HG03432 (cell line): ENCODE results near the gene MYO1F.
"Not testable (repeated sequence)": the region's sequence is repeated elsewhere in the genome, so short reads cannot be mapped to it uniquely, and the experiment has no call there.

Experiments used
- ATAC-seq: cut with Tn5 transposase; IDR thresholded peaks from one replicate; pipeline ENCODE4 v1.9.1; 2021; ENCODE audit warnings: mild to moderate bottlenecking, moderate library complexity; ENCODE audit not compliant: unreplicated experiment

The MYO1F gene

GRCh38 chr19:8519388-8519787, 57.9 kb downstream of the MYO1F start:
- no peak for ATAC-seq

- ATAC-seq: no peak
Measured at GRCh38 chr19:8518536-8518935, 58.7 kb downstream of the MYO1F start.

GRCh38 chr19:8517551-8518442, 59.4 kb downstream of the MYO1F start:
- ATAC-seq: no peak

DNA sequence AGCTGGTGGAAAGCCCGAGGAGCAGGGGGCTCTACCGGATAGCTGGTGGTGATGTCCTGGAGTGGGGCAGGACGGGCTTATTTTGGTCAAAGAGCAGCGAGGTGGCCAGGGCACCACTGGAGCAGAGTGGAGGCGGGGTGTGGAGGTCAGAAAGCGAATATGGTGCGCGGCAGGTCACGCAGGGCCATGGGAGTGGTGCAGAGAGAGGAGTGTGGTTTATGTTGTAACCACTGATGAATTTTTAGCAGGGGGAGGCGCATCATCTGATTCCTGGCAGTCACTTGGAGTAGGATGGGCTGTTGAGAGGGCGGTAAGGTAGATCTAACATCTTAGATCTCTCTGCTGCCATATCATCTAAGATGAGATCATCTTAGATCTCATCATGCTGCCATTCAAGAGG, 61.9 kb downstream of the MYO1F start:
- no peak for ATAC-seq

DNA sequence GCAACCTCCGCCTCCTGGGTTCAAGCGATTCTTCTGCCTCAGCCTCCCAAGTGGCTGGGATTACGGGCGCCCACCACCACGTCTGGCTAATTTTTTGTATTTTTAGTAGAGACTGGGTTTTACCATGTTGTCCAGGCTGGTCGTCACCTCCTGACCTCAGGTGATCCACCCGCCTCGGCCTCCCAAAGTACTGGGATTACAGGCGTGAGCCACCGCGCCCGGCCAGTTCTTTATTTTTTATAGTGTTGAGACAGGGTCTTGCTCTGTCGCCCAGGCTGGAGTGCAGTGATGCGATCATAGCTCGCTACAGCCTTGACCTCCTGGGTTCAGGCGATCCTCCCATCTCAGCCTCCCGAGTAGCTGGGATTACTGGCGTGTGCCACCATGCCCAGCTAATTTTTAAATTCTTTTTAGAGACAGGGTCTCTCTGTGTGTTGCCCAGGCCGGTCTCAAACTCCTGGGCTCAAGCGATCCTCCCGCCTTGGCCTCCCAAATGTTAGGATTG, 62.7 kb downstream of the MYO1F start:
- ATAC-seq: not testable (repeated sequence)

- ATAC-seq: peak; percentile 85
Measured at GRCh38 chr19:8513687-8514504, 63.3 kb downstream of the MYO1F start, which contains the start of gene ZNF414. Gene ZNF414, minus strand, starts transcription at chr19:8514167. Its CDS starts 121 bp downstream, at chr19:8514046.

DNA sequence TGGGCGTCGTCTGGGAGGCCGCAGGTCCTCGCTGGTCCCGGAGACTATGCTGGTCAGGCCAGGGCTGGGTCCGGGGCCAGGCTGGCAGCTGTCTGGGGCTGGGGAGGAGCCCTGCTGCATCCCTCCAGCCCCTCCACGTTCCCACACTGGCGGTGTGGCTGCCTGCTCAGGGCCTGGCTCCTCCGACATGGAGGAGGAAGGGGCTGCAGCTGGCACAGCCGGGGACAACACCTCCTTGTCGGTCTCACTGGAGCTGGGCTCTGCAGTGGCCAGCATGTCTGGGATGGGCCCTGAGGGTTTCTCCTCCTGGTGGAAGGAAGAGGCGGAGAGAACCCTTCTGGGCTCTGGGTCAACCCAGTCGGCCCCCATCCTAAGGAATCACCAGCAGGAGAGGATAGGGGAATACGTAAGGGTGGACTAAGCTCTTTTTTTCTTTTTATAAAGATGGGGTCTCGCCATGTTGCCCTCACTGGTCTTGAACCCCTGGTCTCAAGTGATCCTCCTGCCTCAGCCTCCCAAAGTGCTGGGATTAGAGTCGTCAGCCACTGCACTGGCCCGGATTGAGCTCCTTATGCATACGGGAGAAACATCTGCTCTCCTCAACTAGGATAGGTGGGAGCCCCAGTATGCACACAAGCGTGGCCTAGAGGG, 64.1 kb downstream of the MYO1F start:
- no peak for ATAC-seq

GRCh38 chr19:8512115-8512967, 64.9 kb downstream of the MYO1F start:
- no peak for ATAC-seq

- ATAC-seq: no peak
Measured at GRCh38 chr19:8511573-8512101, 65.6 kb downstream of the MYO1F start.

DNA sequence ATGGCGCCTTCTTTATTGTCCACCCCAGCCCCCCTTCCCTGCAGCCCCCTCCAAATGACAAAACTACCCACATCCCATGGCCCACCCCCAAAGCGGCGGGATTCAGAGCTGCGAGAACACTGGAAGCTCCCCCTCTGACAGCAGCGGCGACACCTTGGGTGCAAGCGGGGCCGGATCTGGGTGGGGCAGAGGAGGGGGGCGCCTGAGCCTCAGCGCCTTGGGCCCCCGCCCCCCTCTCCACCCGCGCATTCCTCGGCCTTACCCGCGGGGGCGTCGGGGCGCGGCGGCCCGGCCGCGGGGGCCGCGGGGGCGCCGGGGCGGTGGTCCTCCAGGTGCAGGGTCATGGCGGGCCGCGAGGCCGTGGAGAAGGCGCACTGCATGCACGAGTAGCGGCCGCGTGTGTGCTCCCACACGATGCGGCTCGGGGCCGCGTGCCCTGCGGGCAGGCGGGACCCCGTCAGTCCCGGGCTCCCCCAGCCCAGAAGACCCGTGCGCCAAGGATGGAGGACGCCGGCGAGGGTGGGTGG, 66.6 kb downstream of the MYO1F start:
- no peak for ATAC-seq

- ATAC-seq: no peak
Measured at GRCh38 chr19:8506402-8506957, 70.8 kb downstream of the MYO1F start.

DNA sequence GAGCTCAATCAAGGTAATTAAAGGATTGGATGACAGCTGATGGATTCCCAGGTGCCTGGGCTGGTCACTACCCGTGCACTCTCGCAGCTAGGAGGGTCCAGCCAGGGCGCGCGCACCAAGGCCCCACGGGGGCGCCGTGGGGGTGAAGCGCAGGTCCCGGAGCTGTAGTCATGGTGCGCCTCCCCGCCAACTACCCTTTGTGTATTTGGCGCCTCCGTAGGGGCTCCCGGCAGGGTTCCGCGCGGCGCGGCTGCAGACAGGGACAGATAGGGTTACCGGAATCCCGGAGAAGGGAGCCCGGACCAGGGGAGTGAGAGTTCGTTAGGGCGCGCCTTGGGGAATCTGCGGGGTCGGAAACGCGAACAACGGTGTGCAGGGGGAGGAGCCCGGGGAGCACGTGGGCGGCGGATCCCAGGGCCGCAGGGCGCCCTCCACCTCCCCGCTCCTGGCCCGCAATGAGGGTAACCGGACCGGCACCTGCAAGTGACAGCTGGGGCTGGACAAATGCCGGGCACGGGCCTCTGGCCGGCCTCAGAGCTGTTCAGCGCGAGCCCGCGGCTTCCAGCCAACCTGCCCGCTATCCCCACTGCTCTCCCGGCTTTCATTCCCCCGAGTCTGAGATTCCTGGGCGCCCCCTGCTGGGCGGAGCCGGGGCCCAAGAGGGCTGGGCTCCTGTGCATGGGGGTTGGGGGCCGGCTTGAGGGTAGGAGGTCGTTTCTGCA, 71.4 kb downstream of the MYO1F start:
- ATAC-seq: peak; percentile 53

DNA sequence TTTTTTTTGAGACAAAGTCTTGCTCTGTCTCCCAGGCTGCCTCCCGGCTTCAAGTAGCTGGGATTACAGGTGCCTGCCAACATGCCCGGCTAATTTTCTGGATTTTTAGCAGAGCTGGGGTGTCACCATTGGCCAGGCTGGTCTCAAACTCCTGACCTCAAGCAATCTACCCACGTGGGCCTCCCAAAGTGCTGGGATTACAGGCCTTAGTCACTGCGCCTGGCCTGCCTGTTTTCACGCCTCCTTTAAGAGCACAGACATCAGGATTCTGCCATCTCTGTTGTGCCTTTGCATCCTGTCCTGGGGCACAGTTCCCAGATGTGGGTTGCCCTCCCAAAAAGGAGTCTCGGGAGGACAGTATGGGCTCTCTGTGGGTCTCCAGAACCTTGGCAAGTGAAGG, 72.3 kb downstream of the MYO1F start:
- ATAC-seq: no peak

GRCh38 chr19:8504171-8504570, 73.1 kb downstream of the MYO1F start:
- no peak for ATAC-seq

DNA sequence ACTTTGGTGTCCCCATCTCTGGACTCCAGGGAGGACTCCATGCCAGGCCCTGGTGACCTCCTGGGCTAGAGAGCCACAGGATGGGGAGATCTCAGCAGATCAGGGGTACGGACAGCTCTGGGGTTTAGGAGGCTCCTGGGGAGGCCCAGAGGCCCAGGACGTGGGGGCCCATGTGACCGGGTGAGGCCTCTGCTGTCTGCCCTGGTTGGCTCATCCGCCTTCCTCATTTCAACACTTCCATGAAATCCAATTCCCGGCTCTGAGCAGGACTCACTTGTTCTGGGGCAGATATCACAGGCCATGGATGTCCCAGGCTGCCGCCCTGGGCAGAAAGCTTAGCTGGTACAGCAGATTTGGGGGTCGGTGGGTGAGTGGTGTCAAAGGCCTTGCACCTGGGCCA, 73.7 kb downstream of the MYO1F start:
- no peak for ATAC-seq

DNA sequence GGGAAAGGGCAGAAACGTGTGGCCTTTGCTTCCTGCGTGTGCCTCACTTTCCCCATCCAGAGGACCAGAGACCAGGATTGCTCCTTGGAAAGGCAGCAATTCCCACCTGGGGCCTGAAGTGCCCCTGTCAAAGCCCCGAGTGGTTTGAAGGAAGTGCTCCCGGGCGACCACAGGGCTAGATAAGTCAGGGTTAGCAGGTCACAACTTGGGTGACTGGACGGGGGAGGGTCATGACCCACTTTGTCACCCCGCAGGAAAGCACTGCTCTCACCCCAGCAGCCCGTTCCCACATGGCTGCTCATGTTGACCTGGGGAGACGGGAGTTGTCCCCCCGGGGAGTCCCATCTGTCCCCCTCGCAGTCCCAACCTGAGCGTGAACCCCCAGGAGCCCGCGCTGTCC, 75.3 kb downstream of the MYO1F start:
- no peak for ATAC-seq

DNA sequence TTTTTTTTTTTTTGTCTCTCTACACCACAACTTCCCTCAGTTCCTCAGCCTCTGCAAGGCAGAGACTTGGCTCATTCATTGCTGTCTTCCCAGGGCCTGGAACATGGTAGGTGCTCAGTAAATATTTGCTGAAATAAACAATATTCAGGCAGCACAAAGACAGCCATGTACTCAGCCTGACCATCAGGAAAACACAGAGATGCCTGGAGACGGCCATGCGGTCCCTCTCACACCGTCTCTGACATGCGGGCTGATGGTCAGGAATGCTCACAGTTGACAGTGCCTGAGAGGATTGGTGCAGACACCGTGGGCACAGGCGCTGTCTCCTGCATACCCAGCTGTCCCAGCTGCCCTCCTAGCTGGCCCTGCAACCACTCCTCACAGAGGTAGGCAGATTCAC, 75.7 kb downstream of the MYO1F start:
- ATAC-seq: no peak

DNA sequence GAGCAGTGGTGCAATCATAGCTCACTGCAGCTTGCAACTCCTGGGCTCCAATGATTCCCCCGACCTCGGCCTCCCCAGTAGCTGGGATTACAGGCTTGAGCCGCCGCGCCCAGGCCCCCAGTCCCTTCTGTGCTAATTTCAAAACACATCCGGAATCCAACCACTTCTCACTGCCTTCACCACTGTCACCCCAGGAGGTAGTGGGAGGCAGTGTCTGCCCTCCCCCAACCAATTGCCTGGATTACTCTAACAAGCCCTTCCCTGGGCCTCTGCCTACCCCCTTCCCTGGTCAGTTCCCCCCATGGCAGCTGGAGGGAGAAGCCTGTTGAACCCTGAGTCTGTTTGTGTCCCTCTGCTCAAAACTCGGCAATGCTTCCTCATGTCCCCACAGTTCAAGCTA, 77.1 kb downstream of the MYO1F start:
- no peak for ATAC-seq
